Endometrium (tissue), 2 donors: ENCODE measurements around the gene FCHO1.

ENCODE experiments used
- FAIRE-seq: peaks from 2 replicates; lab custom pipeline; 2012; peaks lifted over from hg19 to GRCh38; lab: Jason Lieb, UNC
- donor health status: control.
- donor health status: control.

The FCHO1 gene, protein sequence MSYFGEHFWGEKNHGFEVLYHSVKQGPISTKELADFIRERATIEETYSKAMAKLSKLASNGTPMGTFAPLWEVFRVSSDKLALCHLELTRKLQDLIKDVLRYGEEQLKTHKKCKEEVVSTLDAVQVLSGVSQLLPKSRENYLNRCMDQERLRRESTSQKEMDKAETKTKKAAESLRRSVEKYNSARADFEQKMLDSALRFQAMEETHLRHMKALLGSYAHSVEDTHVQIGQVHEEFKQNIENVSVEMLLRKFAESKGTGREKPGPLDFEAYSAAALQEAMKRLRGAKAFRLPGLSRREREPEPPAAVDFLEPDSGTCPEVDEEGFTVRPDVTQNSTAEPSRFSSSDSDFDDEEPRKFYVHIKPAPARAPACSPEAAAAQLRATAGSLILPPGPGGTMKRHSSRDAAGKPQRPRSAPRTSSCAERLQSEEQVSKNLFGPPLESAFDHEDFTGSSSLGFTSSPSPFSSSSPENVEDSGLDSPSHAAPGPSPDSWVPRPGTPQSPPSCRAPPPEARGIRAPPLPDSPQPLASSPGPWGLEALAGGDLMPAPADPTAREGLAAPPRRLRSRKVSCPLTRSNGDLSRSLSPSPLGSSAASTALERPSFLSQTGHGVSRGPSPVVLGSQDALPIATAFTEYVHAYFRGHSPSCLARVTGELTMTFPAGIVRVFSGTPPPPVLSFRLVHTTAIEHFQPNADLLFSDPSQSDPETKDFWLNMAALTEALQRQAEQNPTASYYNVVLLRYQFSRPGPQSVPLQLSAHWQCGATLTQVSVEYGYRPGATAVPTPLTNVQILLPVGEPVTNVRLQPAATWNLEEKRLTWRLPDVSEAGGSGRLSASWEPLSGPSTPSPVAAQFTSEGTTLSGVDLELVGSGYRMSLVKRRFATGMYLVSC

DNA sequence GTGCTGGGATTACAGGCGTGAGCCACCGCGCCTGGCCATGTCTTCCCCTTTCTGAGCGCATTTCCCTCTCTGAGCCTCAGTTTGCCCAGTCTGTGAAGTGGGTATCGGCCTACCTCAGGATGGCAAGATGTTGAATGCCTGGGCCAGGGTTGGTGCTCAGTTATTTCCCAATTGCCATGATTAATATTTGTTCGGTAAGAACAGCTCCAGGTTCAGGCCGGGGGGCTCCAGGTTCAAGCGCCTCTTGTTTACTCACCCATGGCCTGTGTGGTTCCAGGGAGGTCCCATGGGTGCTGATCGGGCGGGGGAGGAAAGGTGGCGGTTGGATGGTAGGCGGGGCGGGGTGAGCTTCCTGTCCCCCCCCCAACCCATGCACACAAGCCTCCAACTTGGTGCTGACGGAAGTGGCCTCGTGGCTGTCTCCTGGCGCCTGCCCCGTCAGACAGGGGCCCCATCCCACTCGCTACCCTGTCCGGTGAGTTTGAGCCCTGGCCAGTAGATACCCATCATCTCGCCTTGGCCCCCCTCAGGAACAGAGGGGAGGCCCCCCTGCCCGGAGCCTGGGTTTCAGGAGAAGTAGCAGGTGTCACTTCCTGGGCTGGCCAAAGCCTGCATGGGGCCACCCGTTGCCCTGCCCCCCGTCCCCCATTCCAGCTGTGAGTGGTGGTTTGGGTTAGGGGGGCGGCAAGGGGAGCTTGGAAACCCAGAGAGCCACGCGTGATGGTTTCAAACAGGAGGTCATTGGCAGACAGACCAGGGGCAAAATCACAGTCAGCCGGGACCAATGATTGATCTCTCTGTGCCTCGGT is at the start of gene FCHO1:
Gene FCHO1, plus strand, starts transcription at position 375 of the 809 bp plus-strand sequence. CDS start 3,688 bp downstream, outside the sequence.
- no peak for FAIRE-seq

DNA sequence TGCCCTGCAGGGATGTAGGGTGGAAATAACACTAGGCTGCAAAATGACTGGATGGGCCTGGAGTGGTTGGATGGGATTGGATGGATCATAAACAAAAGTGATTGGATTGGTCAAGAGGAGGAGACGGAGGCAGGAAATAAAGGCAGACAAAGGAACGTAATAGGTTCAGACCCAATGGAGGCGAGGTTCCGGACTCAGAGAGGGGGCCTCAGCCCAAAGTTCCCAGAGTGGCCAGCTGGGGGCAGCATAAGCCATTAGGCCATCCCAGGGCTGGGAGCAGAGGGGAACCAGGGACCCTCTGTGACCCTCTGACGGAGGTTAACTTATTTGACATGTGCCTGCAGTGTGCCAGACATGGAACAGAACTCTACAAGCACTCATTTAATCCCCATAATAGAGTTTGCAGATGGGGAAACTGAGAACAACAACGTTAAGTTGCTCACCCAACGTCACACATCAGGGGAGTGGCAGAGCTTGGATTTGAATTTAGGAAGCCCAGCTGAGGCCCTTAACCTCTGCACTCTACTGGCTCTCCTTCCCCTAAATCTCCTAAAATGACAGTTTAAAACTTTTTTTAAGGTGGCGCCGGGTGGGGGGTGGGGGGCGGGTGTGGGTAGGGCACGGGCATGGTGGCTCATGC is 47.3 kb upstream of the FCHO1 start:
- no peak for FAIRE-seq

DNA sequence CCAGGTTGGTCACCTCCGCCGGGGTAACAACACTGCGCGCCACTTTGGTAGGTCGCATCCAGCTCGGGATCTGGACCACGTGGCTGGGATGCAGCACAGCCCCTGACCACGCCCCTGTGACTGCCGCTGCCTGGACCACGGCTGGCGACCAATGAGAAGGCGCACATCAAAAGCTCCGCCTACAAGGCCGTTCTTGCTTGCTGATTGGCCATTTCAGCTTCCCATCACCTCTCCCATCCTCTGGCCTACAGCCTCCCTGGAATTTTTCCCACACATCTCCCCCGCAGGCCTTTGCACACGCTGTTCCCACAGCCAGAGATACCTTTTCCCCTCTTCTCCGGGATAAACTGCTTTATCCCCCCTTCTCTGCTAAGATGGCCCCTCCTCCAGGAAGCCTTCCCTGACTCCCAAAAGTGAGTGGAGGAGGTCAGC is 44.5 kb upstream of the FCHO1 start:
- FAIRE-seq = no peak

DNA sequence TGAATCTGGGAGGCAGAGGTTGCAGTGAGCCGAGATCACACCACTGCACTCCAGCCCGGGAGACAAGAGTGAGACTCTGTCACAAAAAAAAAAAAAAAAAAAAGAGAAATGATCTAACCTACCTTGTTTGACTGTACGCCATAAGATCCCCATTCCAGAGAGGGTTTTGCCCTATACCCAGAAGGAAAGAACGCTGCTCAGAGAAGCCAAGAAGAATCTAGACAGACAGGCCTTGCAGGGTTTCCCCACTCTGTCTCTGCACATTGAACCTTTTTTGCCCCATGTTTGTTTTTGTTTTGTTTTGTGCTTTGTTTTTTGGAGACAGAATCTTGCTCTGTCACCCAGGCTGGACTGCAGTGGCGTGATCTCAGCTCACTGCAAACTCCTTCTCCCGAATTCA is 39.4 kb upstream of the FCHO1 start:
- FAIRE-seq = no peak

DNA sequence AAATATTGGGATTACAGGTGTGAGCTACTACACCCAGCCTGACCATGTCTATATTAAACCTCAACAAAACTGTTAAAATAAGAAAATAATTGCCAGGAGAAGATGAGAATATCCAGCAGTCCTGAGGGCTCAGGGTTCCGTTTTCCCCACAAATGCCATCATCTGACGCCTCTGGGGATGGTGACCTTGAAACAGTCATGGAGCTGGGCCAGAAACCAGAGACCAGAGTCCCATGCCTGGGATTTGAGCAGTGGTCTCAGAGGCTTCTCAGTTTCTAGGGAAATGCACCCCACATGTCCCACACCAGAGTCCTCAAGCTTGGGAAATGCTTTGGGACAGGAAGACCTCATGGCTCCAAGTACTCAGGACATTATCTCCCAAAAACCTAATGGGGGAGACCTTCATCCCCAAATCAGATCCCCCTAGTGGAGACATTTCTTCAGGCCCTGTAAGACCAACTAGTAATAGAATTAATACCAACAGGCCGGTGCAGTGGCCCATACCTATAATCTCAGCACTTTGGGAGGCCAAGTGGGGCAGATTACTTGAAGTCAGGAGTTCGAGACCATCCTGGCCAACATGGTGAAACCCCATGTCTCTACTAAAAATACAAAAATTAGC is 34.9 kb upstream of the FCHO1 start:
- no peak for FAIRE-seq

DNA sequence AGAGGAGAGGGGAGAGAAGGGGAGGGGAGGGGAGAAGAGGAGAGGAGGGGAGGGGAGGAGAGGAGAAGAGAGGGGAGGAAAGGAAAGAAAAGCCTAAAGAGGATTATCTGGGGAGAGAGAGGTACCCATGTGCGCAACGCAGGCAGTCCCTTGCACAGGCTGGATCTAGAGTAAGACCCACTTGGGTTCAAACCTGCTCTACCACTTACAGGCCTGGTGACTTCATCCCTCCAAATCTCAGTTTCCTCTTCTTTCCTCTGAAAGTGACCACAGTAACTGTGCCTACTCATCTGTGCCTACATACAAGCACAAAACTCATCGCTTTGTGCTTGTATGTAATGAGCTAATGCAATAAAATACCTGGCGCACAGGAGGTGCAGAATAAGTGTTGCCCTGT is 32.7 kb upstream of the FCHO1 start:
- FAIRE-seq = no peak

DNA sequence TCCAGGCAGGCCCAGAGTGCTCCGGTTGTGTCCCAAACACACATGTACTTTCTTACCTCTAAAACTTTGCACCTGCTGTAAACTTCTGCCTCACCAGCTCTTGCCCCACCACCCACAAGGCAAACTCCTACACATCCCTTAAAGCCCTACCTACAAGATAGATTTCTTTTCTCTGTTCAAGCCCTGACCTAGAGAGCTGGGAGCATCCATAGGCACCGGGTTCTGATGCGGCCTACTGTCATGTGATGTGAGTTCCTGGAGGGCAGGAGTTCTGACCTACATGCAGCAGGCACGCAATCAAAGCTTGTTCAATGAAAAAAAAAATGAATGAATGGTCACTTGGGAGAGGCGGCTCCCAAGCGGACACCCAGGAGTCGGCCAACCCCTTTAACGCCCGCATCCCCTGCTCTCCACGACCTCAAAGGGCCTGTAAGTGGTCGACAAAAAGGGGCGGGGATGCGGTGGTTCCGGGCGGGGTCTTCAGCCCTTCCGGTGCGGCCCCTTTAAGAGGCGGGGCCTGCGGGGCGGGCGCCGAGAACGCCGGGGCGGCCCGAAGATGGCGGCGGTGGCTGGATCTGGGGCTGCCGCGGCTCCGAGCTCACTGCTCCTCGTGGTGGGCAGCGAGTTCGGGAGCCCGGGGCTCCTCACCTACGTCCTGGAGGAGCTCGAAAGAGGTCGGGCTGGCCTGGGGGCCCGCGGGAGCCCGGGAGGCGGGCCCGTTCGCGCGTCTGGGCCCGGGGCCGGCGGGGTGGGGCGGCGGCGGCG is 32.1 kb upstream of the FCHO1 start, which contains the start of gene MAP1S:
Gene MAP1S, plus strand, starts transcription at position 534 of the 765 bp plus-strand sequence. Its CDS starts 23 bp downstream, at position 557.
- FAIRE-seq = no peak

DNA sequence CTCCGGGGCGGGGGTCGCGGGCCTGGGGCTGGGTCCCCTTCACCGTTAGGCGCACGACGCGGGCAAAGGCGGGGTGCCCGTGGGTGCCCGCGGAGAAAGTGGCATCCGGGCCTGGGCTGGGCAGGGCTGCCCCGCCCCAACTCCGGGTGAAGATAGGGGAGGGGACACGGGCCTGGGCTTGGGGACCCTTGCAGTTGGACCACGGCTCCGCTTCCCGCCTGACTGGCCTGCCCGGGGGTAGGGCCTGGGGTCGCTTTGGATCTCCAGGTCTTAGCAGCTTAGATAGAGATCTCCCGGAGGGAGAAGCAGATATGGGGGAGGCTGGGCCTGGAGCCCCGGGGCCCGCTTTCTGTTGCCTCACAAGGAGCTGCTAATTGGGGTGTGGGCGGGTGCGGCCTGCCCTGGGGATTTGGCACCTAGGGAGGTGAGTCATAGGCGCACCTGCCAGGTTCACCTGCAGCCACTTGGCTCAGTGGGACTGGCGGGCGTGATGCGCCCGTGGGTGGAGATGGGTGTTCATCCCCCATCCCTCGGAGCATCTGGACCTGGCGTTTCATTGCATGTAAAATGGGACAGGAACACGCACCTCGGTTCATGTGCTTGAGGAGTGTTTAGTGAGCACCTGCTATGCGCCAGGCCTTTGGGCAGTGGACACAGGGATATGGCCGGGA is 31.4 kb upstream of the FCHO1 start:
- no peak for FAIRE-seq

DNA sequence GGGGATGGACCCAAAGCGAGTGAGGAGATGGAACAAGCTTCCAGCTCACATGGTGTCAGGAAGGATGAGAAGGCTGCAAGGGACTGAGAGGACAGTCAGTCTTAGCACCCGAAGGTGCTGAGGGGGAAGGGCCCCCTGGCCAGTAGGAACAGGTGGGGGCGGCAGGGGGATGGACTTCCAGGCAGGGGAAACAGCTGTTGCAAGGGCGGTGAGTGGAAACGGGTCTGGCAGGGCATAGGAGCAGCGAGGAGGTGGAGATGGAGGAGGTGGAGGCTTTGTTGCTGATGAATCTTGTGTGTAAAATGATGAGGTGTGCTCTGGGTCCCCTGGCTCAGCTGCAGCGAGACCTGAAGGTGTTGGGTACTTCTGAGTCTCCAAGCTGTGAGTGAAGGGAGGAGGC is 30.8 kb upstream of the FCHO1 start:
- no peak for FAIRE-seq

DNA sequence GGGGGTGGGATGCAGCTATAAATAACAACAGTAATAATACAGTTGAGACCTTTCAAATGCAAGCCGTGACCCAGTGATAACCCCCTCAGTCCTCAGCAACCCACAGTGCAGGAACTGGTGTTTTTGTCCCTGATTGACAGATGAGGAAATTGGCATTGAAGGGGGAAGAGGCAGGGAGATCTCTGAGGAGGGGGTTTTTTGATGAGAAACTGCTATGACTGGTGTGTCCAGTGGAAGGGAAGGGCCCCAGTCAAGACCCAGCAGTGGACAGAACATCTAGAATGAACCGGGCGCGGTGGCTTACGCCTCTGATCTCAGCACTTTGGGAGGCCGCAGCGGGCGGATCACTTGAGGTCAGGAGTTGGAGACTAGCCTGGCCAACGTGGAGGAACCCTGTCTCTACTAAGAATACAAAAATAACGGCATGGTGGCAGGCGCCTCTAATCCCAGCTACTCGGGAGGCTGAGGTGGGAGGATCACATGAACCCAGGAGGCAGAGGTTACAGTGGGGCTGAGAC is 30.1 kb upstream of the FCHO1 start:
- FAIRE-seq = no peak

DNA sequence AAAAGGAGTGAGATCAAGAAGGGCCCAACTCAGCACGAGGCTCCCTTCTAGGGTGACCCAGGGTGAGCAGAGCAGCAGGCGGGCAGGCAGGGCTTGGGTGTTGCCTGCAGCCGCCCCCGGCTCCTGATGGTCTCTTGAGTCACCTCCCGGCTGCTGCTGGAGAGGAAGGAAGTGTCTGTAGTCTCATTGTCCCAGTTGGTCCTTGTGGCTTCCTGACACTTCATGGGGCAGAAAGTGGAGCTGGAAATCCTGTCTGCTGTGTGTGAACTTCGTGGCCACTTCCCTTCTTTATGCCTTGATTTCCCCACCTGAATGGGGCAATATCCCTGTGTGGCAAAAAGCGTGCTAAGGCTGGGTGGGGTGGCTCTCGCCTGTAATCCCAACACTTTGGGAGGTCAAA is 29.5 kb upstream of the FCHO1 start:
- no peak for FAIRE-seq

DNA sequence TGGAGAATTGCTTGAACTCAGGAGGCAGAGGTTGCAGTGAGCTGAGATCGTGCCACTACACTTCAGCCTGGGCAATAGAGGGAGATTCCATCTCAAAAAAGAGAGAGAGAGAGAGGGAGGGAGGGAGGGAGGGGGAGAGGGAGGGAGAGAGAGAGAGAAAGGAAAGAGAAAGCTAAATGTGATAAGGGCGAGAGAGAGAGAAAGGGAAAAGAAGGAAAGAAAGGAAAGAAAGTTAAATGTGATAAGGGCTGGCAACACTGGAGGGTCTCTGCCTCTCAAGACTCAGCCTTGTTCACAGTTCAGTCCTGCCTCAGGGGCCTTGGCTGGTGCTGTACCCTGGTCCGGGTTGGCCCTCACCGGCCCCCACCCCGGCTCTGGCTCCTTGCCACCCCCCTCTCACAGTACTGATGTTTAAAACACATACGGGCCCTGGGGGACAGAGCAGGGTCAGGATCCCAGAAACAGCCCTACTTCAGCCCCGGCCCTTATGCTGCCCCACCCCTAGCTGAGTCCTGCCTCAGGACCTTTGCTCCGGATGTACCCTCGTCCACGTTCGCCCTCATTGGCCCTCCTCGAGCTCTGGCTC is 28.5 kb upstream of the FCHO1 start:
- FAIRE-seq = no peak

DNA sequence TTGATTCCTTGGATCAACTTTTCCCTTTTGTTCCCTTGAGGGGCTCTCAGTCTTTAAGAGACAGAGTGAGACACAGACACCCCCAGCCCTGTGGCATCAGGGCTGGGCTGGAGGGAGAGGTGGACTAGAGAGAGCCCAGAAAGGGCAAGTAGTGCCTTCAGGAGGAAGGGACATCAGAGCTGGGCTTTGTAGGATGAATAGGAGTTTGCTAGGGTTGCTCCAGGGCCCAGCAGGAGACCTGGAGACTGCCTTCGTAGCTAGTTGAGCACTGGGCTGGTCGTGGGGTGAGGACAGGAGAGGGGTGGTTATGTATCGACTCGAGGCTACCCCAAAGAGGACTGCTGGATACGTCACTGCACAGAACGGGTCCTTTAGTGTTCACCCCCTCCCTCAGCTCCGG is 26.6 kb upstream of the FCHO1 start:
- FAIRE-seq = no peak

DNA sequence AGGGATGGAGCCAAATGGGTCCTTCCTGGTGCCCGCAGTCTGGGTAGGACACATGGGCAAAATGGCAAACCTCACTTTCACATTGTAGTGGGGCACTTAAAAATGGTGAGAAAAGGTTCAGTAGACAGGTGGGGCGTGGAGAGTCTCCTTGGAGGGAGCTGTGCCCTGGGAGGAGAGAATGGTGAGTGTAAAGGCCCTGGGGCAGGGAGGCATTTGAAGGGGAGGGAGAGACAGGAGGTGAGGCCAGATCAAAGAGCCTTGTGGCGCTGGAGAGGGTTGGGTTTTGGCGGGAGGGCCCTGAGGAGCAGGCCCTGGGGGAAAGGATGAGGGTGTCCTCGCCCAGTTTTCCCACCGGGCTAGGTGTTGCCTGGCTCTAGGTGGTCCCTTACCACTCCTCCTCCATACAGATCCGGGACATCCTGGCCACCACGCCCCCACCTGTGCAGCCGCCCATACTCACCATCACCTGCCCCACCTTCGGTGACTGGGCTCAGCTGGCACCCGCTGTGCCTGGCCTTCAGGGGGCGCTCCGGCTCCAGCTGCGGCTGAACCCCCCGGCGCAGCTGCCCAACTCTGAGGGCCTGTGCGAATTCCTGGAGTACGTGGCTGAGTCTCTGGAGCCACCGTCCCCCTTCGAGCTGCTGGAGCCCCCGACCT is 25.7 kb upstream of the FCHO1 start:
- no peak for FAIRE-seq

DNA sequence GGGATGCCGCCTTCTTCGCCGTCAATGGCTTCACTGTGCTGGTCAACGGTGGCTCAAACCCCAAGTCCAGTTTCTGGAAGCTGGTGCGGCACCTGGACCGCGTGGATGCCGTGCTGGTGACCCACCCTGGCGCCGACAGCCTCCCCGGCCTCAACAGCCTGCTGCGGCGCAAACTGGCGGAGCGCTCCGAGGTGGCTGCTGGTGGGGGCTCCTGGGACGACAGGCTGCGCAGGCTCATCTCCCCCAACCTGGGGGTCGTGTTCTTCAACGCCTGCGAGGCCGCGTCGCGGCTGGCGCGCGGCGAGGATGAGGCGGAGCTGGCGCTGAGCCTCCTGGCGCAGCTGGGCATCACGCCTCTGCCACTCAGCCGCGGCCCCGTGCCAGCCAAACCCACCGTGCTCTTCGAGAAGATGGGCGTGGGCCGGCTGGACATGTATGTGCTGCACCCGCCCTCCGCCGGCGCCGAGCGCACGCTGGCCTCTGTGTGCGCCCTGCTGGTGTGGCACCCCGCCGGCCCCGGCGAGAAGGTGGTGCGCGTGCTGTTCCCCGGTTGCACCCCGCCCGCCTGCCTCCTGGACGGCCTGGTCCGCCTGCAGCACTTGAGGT is 25.0 kb upstream of the FCHO1 start:
- no peak for FAIRE-seq

DNA sequence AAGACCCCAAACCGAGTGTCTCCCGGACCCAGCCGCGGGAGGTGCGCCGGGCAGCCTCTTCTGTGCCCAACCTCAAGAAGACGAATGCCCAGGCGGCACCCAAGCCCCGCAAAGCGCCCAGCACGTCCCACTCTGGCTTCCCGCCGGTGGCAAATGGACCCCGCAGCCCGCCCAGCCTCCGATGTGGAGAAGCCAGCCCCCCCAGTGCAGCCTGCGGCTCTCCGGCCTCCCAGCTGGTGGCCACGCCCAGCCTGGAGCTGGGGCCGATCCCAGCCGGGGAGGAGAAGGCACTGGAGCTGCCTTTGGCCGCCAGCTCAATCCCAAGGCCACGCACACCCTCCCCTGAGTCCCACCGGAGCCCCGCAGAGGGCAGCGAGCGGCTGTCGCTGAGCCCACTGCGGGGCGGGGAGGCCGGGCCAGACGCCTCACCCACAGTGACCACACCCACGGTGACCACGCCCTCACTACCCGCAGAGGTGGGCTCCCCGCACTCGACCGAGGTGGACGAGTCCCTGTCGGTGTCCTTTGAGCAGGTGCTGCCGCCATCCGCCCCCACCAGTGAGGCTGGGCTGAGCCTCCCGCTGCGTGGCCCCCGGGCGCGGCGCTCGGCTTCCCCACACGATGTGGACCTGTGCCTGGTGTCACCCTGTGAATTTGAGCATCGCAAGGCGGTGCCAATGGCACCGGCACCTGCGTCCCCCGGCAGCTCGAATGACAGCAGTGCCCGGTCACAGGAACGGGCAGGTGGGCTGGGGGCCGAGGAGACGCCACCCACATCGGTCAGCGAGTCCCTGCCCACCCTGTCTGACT is 24.1 kb upstream of the FCHO1 start:
- no peak for FAIRE-seq

DNA sequence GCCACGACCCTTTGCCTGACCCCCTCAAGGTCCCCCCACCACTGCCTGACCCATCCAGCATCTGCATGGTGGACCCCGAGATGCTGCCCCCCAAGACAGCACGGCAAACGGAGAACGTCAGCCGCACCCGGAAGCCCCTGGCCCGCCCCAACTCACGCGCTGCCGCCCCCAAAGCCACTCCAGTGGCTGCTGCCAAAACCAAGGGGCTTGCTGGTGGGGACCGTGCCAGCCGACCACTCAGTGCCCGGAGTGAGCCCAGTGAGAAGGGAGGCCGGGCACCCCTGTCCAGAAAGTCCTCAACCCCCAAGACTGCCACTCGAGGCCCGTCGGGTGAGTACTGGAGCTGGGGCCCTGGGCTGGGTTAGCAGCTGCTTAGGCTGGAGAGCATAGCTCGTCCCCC is 23.4 kb upstream of the FCHO1 start:
- no peak for FAIRE-seq
